PC-9 (cell line): ENCODE measurements around the gene PSD4.

Source experiments
- CTCF ChIP-seq: fragments of 200-600 bp; sonication (generic); conservative IDR thresholded peaks from 2 replicates; pipeline ENCODE4 v1.6.1; 2017; ENCODE audit warnings: mixed run types, antibody characterized with exemption, mild to moderate bottlenecking, moderate library complexity
- EZH2 ChIP-seq: fragments of 200-600 bp; sonication (generic); IDR thresholded peaks from 2 replicates; pipeline ENCODE4 v1.8.0; 2017; ENCODE audit warnings: antibody characterized with exemption, low read depth

GRCh38 chr2:113197347-113198047 lies 23.7 kb downstream of the PSD4 start:
- TF ChIP-seq CTCF (no peak), EZH2 (no peak)
